M059J (cell line): ENCODE measurements around the gene BMP10. TPM values are rescaled to one million over a fixed set of nuclear protein-coding genes. Genes with fewer than 3 reads are reported as not detected.

Experiments
- DNase-seq: peaks from one replicate; pipeline ENCODE4 v3.0.0-alpha.2; 2012; ENCODE audit warnings: low read depth
- total RNA-seq: library from RNA; depleted of rRNA; stranded (reverse); fragments of >200 nt; shearing (Covaris generic); gene quantifications from 2 replicates; pipeline ENCODE4 v1.2.3, GENCODE V29; 2014

Gene BMP10
- total RNA-seq, 1 experiment from 2014 or later, result not detected

DNA sequence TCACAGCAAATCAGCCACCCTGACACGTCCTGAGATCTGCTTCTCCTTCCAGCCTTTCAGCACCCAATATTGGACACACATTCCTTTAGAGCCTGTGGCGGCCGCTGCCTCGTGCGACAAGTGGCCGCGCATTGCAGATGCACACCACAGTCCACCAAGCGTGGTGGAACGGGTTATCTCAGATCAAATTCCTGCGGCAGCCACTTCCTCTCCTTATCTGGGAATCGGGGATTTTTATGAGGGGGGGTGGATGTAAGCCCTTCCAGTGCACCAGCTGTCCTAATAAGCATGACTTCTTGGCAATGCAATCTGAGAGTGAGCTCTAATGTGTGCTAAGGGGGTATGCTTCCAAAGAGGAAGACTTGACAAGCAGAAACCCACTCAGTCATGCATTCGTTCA lies 18.3 kb upstream of the BMP10 start:
- DNase-seq, result peak; percentile 72

DNA sequence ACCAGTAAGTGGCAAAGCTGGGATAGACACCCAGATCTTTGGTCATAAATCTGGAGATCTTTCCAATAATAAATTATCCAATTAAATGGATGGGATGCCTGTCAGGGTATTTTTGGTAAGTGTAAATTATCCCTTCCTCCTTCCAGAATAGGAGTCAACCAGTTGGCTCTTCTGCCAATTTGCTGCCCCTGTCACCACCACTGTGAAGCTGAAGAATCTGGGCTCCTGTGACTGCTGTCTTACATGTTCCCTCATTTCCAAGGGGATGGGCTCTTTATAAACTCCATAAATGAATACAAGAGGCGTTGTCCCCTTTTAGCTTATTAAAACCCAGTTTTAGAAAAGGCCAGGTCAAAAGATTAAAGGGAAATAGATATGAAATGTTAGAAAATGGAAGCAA lies 17.8 kb upstream of the BMP10 start:
- no peak for DNase-seq

DNA sequence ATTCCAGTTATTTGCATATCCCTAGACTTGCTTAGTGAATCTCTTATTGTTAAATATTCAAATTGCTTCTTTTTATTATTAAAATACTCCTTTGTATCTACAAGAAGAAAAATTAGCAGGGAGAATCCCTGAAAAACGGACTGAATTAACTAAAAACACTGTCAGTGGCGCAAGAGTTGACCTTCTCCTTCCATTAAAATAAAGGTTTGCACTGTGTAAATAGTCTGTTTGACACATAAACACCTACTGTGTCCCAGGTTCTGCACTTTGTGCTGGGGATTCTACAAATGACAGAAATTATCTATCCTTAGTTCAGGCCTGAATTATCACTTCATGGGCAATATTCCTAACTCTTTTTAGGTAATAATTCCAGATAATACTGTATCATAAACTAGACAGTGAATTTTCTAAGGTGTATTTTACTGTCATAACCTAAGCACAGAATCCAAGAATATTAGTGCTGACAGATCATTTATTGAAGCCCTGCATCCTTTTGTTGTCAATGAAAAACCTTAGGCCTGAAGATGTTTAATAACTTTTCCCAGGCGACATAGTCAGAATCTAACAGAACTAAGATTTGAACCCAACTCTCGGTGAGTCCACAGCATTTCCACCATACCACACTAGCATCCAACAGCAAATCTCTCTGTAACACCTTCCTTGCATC lies 17.0 kb upstream of the BMP10 start:
- no peak for DNase-seq

DNA sequence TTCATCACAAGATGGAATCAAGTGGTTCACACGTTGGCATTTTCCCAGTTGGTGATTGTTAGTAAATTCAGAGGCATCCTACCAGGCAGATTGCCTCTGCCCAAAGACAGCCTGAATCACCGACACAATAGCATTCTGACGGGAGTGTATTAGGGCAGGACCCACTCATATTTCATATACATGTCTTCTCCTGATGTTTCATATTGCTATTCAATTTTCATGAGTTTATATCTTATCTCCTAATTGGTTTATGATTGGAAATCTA lies 14.5 kb upstream of the BMP10 start:
- no peak for DNase-seq

DNA sequence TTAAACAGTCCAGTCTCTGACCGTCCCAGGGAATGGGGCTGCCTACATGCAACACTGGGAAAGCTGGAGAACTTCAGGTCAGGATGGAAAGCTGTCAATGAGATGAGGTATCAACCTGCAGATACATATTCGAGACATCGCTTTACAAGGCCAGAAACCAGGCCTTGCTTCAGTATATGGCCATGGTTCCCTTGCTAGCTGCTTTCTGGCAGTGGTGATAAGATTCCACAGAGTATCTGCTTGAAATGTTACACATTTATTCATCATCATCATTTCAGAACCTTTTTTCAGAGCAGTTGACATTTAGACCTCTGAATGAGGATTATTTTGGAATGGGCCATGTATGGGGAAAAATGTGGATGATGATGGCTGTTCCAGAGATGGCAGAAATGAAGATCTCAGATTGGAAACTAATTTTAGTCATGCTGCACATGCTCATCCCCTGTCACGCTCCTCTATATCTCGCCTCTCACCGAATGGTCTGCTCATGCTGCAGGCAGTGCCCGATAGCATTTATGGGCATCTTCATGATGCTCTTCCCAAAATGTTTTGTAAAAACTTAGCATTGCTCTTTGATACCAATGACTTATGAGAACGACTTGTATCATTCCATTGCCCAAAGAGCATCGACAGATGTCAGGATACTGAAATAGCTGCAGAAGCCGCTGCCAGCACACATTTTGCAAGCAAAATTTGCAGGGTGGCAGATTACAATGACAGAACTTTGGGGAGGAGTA lies 14.0 kb upstream of the BMP10 start:
- DNase-seq, result no peak

DNA sequence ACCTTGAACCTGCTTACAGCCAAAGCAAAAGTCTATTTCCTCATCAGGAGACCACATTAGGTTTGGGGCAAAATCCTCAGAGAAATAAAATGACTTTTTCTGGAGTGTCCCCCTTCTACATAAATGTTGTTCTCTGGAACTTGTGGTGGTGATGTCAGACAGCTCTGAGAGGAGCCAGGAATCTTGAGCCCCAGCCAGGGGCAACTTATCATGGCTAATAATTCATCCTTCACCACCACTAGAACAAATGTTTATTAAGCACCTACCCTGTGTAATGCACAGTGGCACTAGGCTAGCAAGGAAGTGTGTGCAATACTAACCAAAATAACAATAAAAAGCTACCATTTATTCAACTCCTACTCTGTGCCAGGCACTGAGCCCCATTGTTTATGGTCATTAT lies 9.0 kb upstream of the BMP10 start:
- DNase-seq, result no peak

DNA sequence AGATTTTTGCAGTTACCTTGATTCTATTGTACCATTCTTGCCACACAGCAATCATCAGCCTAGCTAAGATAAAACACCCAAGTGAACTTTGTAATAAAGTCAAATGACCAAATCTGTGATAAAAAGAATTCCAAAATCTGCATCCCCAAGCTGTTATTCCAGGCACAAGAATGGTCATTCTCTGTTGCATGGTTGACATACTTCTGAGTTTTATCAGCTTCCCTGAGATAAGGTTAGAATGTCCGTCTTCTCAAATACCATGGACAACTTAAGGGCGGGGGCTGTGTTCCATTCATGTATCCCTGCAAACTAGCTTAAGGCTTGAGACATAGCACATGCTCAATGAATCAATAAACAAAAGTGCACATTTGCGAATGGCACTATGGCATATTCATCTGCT lies 8.1 kb upstream of the BMP10 start:
- no peak for DNase-seq

DNA sequence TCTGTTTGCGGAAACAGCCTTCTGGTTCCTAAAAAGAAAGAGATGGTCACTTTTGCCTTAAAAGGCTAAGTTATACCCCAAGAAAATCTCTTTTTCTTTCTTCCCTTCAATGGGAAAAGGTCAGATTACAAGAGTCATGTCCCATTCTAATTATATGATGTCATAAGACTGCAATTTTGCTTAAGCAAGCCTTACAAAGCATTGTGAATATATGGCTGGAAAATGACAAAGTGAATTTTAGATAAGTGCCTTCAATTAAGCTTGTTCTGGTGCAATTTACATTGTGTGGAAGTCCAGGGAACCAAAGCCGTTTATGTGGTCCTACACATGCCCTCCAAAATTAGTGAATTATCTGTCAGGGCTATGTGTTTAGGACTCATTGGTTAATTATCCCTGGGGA lies 7.6 kb upstream of the BMP10 start:
- DNase-seq, result peak; percentile 29

DNA sequence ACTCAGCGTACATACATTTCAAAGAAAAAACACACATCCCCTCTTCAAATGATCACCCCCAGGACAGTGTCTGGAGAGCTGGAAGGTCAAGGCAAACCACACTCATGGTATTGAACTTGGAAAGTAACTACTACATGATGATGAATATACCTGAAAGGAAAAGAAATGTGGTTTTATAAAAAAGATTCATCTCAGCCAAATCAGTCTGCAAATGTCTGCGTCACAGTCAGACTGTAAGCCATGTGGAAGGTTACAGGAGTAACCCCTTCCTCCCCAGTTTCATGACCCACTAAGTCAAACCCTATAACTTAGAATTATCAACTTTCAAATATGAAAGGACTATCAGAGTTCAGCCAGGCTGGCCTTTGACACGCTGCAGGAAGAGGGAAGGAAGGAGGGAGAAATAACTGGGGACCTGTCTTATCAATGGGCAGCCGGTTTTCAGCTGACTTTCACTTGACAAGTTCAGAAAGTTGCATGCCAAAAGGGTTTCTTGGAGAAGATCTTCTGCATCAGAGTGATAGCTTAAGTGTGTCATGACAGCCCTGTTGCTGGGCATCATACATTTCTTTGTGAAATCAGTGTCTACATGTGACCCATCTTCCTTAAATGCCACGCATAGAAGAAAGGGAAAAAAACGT lies 7.0 kb upstream of the BMP10 start:
- no peak for DNase-seq

DNA sequence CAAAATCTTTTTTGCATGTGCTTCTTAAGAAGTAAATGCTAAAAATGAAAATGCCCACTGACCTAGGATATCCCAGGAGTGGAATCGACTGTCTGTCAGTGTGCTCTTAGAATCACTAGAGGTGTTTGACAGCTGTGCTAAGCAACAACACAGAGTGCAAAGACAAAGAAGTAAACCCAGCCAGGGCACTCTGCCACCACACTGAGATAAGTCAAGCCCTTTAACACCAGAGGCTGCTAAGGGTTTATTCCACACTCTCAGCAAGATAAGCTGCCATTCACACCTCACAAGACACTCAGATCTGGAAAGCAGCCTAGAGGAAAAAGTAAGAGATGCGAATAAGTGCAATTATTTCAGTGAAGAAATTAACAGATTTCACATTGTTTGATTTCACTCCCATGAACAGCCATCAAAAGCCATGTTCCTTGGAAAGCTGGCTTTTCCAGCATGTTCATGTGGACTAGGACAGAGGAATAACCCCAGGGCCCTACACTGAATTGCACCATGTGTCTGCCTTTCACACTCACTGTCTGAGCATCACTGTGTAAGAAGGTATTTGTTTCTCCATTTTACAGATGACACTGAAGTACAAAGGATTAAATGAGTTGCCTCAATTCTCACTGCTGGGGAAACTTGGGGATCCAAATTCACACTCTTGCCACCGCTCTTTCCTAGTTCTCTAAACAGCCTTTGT lies 6.0 kb upstream of the BMP10 start:
- DNase-seq, result no peak

DNA sequence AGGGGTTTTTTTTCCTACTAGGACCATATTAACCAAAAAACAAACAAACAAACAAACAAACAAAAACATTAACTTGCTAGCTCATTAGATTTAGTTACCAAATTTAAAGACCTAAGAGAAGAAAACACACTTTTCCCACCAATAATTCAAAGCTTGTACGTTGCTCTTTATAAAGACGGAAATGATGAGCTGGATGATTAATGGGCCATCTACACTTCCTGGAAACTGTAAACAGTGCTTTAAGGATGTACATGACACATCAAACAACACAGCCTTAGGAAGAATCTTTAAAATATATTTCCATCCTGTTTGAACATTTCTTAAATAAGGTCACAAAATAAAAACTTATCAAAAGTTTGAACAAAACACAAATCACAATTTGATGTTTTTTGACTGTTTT lies 982 bp downstream of the BMP10 start:
- peak; percentile 61 for DNase-seq

DNA sequence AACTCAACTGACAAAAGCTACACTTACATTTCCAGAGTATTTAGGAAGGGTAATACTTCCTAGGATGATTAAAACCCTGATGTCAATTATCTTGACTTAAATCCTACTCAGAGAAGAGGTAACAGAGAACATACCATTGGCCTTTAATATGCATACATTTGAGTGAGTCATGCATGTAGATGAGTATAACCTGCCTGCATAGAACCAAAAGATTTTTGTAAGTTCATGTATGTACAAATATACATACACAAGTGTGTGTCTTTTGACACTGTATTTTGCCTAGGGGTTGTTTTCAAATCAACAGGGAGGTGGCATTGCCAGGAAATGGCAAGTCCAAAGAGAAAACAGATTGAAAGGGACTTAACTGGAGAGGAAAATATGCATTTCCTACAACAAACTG lies 6.1 kb downstream of the BMP10 start:
- DNase-seq, result no peak

DNA sequence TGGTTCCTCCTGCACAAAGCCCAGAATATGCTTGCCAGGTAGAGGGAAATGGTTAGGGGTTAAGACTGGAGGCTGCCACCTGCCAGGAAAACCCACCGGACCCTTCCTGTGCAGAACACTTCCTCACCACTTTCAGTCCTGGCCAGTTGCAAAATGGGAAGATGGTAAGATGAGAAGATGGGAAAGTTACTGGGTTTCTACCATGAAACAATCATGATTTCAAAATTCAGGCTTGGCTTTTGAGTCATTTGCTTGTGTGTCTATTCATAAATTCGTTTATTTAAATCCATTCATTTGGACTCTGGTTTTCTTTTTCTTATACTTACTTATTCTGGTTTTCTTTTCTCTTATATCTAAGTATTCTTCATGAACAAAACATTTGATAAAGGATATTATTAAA lies 7.2 kb downstream of the BMP10 start:
- no peak for DNase-seq

DNA sequence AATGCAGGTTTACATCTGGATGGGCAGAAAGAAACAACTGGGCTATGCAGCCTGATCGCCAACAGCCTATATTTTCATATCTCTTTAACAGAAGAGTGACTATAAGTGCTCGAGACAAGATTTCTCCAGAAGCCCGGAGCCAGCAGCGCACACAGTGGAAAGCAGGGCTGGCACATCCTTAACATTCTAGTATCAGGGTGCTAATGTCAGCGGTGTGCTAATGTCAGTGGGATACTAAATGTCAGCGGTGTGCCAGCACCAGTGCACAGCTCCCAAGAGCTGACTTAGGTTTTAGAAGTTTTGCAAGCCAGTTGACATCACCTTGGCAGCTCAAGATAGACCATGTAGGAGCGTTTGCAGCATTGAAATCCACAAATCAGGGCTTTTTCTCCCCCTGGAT lies 8.3 kb downstream of the BMP10 start:
- DNase-seq, result no peak

DNA sequence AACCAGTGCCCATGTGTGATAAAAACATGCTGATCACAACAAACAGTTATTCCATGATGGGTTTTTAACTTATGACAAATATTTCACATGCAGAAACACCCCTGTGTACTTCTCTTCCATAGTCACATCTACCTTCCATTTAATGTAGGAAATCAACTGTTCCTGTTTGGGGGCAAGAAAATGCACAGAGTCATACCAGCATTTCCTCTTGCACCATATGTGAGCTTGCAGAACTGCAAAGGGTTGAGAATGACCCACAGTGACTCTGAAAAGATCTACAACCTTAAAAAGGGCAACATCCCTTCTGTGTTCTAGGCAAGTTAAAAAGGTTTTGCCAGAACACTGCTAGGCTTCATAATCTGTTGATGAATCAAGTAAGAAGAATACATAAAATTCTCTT lies 9.9 kb downstream of the BMP10 start:
- no peak for DNase-seq

DNA sequence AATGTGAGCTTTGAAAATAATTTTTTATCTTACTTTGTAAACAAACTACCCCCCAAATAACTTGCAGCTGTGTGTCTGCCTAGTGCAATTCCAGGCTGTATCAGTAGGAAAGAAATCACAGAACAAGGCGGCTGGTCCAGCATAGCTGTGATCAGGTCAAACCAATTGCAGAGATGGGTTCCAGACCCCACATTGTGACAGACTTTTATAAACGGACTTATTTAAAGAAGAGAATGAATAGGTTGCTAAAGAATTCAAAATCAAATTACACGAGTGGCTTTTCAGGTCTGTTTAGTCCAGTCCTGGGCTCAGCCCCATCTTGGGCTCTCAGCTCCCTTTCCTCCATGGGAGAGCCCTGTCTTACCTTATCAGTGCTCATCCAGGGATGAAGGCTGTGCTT lies 11.1 kb downstream of the BMP10 start:
- no peak for DNase-seq

DNA sequence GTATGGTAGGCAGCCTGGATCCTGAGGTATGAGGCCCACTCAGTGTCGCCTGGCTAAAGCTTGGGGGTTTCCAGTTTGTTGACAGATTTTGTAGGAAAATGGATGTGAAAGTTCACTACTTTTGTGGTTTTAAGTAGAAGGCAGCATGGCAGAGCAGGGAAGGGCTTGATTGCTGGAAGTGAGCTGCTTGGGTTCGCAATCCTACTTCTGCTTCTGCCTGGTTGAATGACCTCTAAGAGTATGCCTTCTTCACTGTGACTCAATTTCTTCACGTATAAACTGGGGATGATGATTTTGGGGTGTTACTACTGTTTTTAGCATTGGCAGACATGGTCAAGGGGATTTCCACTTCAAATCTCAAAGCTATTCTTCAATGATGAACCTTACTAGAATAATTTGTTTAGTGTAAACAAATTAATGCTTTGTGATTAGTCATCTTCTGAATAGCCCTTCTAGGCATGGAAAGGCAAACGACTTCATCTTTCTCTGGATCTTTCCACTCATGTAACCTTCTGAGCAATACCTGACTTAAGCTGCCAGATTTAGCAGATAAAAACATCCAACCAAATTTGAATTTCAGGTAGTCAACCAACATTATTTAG lies 13.2 kb downstream of the BMP10 start:
- peak; percentile 74 for DNase-seq

DNA sequence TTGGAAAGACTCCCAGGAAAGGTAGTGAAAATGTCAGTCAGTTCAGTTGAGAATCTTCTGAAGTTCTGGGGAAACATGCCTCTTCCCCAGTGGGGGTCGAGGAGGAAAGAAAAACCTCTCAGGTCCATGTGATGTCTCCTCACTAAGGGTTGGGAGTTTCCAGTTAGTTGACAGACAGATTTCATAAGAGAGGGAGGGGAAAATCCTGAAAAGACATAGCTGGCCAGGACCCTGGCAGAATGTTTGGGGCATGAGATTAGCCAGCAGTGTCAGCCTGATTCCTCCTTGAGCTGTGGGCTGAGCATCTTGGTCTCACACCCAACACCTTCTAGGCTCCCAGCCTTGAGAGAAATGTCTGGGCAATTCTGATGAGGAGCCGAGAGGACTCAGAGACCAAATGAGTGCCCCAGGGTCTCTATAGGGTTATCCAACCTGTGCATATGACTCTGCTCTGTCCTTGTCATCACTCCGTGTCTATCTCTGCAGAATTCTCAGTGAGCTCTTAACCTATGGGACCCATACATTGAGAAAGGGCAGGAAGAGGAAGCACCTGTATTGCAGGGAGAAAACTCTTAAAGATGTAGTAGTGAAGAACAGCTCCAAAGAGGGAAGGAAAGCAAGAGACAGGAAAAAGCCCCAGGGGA lies 13.9 kb downstream of the BMP10 start:
- no peak for DNase-seq

DNA sequence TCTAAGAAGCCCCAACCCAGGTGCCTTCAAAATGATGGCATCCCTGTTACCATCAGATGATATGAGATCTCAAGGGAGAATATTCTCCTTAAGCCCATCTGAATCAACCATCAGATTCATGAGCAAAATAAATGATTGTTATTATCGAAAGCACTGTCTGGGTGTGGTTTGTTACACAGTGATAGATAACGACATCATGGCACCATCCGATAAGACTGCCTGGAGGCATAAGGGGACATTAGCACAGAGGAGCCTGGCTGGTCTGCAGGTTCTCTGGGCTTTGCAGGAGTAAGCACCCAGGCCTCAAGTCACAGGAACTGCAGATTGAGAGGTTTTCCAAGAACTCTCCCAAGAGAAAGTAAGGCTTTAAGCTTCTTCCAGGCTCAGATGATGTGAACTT lies 15.6 kb downstream of the BMP10 start:
- DNase-seq, result no peak

DNA sequence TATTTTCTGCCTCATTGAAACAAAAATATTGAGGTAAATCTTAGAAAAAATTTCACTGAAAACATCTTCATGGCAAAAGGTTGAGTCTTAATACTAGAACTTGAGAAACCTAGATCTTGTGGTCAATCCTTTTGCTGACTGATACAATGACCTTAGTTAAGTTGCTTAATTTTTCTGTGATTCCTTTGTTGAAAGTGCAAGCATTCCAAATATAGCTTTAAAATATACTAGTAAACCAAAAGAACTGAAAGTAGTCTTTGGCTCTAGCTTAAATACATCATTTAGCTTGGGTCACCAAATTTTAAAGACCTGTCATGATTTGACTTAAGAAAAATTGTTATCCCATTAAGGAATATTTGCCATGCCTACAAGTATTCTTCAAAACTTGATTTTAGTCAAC lies 16.7 kb downstream of the BMP10 start:
- no peak for DNase-seq

DNA sequence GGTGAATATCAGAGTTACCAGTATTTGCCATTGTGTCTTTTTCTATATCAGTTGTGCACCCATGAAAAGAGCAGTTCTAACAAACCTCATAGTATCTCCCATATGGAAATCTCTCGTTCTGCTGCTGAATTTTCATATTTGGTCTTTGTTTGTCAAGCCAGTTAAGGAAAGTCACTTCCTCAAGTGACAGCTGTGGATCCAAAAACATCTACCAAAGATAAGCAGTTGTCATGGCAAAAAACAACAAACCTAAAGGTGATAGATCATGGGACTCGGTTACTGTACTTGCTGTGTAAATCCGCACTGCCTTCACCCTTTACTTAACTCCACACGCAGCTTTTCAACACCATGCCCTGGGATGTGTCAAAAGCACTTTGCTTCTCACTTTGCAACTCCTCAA lies 17.3 kb downstream of the BMP10 start:
- no peak for DNase-seq

DNA sequence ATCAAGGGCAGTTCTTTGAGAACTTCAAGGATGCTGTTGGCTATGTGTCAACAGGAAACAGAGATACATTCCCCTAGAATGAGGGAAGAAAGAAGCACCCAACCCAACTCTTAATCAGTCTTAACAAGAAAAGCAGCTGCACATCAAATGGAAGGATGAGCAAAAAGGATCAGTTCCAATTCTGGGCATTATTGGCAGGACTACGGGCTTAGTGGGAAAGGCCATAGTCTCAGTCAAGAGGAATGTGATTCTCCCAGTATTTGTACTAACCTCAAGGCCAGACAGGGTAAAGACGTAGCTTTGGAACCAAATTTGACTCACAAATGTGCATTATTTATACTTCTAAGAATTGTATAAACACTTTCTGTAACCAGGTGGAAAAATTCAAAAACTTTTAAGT lies 18.2 kb downstream of the BMP10 start:
- DNase-seq, result peak; percentile 49
